K562 (cell line): ENCODE measurements around the gene ACAP2. TPM values are rescaled to one million over a fixed set of nuclear protein-coding genes. Genes with fewer than 3 reads are reported as not detected.

Experiments
- CCNT2 ChIP-seq: IDR thresholded peaks from 2 replicates; pipeline ENCODE4 v1.6.1; 2011; ENCODE audit warnings: borderline replicate concordance, low read depth, mild to moderate bottlenecking, moderate library complexity, mixed read lengths, low read length; ENCODE audit not compliant: insufficient read length; ENCODE audit errors: extremely low read depth
- CEBPG ChIP-seq, 3 experiments: fragments of 200-800 bp in 1 of 3; sonication (Bioruptor generic) in 1 of 3; sonication (generic) in 1 of 3; formaldehyde crosslinking in 1 of 3; IDR thresholded peaks in 2 of 3; conservative IDR thresholded peaks in 1 of 3; 2 replicates each; pipeline versions ENCODE4 v1.6.1 to v1.8.0; 2016 to 2022; ENCODE audit warnings: missing compliant biosample characterization in 2 of 3, missing genetic modification characterization in 2 of 3, mild to moderate bottlenecking in 1 of 3, missing genetic modification reagents in 1 of 3
- CTBP1 ChIP-seq: fragments of 450-650 bp; IDR thresholded peaks from 2 replicates; pipeline ENCODE4 v1.6.1; 2016; ENCODE audit warnings: borderline replicate concordance
- CXXC5 ChIP-seq: fragments of 250-450 bp; sonication (Bioruptor Pico); IDR thresholded peaks from 2 replicates; pipeline ENCODE4 v1.8.0; 2022; ENCODE audit warnings: inconsistent platforms, mild to moderate bottlenecking, moderate library complexity
- ELF1 ChIP-seq: fragments of 200-800 bp; sonication (Bioruptor generic); IDR thresholded peaks from 2 replicates; pipeline ENCODE4 v1.6.1; 2016; ENCODE audit warnings: missing genetic modification characterization, missing compliant biosample characterization
- HDAC1 ChIP-seq, 2 experiments: fragments of 450-650 bp; IDR thresholded peaks; 2 replicates each; pipeline ENCODE4 v1.6.1; 2016 to 2017; ENCODE audit warnings: inconsistent platforms in 1 of 2, mild to moderate bottlenecking in 1 of 2, moderate library complexity in 1 of 2
- HDGF ChIP-seq: fragments of 450-650 bp; IDR thresholded peaks from 2 replicates; pipeline ENCODE4 v1.6.1; 2016
- HMGN3 ChIP-seq: IDR thresholded peaks from 2 replicates; pipeline ENCODE4 v1.6.1; 2011; ENCODE audit warnings: borderline replicate concordance, low read depth, mild to moderate bottlenecking, mixed read lengths, low read length; ENCODE audit not compliant: insufficient read length; ENCODE audit errors: extremely low read depth
- MAZ ChIP-seq, 2 experiments: fragments of 450-650 bp in 1 of 2; sonication (generic) in 1 of 2; formaldehyde crosslinking; IDR thresholded peaks in 1 of 2; conservative IDR thresholded peaks in 1 of 2; 2 replicates each; pipeline versions ENCODE4 v1.4.0 to v1.5.0; 2020; ENCODE audit warnings: mild to moderate bottlenecking in 1 of 2, missing genetic modification reagents in 1 of 2
- RBM17 ChIP-seq: fragments of 200-400 bp; formaldehyde crosslinking; IDR thresholded peaks from 2 replicates; pipeline ENCODE4 v1.6.1; 2017; ENCODE audit warnings: low read depth, mild to moderate bottlenecking, low read length, borderline replicate concordance
- RBM25 ChIP-seq: fragments of 200-400 bp; formaldehyde crosslinking; IDR thresholded peaks from 2 replicates; pipeline ENCODE4 v1.6.1; 2018; ENCODE audit warnings: low read length, low read depth, moderate library complexity; ENCODE audit not compliant: severe bottlenecking
- XRCC3 ChIP-seq: fragments of 450-650 bp; IDR thresholded peaks from 2 replicates; pipeline ENCODE4 v1.6.1; 2017; ENCODE audit warnings: mild to moderate bottlenecking, moderate library complexity
- polyA plus RNA-seq, 8 experiments: library from polyadenylated mRNA; depleted of rRNA in 4 of 8; stranded (reverse) in 5 of 8; unstranded in 3 of 8; fragments of >200 nt; fragmentation: Nextera tagmentation in 2 of 8; fragmentation: Illumina TruSeq in 1 of 8; extraction: Ambion mirVana in 2 of 8; extraction: Trizol in 1 of 8; gene quantifications; 2 replicates each; pipeline versions ENCODE4 v1.2.1 to v1.2.3, GENCODE V29; 2011 to 2014; ENCODE audit warnings: inconsistent platforms in 1 of 8, missing spikeins in 1 of 8
- total RNA-seq, 7 experiments: library from RNA; depleted of rRNA in 6 of 7; stranded (reverse); fragments of >200 nt in 6 of 7; fragmentation: Illumina TruSeq in 2 of 7; extraction: Trizol in 2 of 7; gene quantifications; 2 replicates each; pipeline versions ENCODE4 v1.2.1 to v1.2.3, GENCODE V29; 2011 to 2021; ENCODE audit warnings: low replicate concordance in 1 of 7
- TF ChIP-seq, protein P1 (sequence below), 2 experiments: IDR thresholded peaks; 2 replicates each; pipeline ENCODE4 v1.6.1; 2011; ENCODE audit warnings: borderline replicate concordance in 1 of 2, control low read depth in 1 of 2, low read depth in 1 of 2, low read length in 1 of 2, mild to moderate bottlenecking in 1 of 2, mixed read lengths in 1 of 2, moderate library complexity in 1 of 2; ENCODE audit not compliant: insufficient read depth in 1 of 2, insufficient read length in 1 of 2, poor library complexity in 1 of 2, severe bottlenecking in 1 of 2; ENCODE audit errors: extremely low read depth in 1 of 2
- TF ChIP-seq, protein P2 (sequence below): fragments of 450-650 bp; IDR thresholded peaks from one replicate; pipeline ENCODE4 v1.6.1; 2018; ENCODE audit warnings: mild to moderate bottlenecking, moderate library complexity; ENCODE audit not compliant: partially characterized antibody
- TF ChIP-seq, protein P3 (sequence below): fragments of 450-650 bp; IDR thresholded peaks from 2 replicates; pipeline ENCODE4 v1.6.1; 2016; ENCODE audit warnings: missing biosample characterization, missing genetic modification characterization
- TF ChIP-seq, protein P4 (sequence below): fragments of 250-450 bp; sonication (Bioruptor Pico); IDR thresholded peaks from 2 replicates; pipeline ENCODE4 v1.5.0; 2021; ENCODE audit warnings: mild to moderate bottlenecking, moderate library complexity
- TF ChIP-seq, protein P5 (sequence below): sonication (generic); formaldehyde crosslinking; IDR thresholded peaks from 2 replicates; pipeline ENCODE4 v1.8.0; 2023; ENCODE audit warnings: mild to moderate bottlenecking, missing genetic modification reagents

The ACAP2 gene
- total and polyA plus RNA-seq, 9 of the 15 experiments (the other 6 are each of a cell fraction or from before 2014, with no cell fraction given), result 10.6 to 52.7 (median 34.4) TPM

DNA sequence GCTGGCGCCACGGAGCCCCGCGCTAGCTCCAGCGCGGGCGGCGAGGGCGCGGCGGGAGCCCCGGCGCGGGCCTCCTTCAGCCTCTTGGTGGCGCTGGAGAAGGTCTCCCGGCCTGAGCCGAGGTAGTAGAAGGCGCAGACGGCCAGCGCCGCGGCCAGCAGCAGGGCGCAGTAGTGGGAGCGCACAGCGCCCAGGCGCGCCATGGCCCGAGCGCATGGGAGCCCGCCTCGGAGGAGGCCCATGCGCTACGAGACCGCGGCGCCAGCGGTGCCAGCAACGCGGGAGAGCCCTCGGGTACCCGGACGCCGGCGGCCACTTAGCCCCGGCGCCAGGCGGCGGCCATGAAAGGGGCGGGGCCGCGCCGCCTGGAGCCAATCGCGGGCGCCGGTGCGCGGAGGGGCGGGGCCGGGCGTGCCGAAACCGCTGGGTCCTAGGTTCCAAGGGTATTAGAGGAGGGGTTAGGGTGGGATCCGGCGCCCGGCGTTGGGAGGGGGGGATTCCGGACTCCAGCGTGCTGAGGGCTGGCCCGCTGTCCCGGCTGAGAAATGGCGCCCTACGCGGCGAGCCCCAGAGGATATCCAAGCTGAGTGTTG is 171.9 kb downstream of the ACAP2 start, which contains the start of gene XXYLT1 (continued):
- TF ChIP-seq RBM25, result peak; percentile 77
- TF ChIP-seq CCNT2, result peak; percentile 45
- no peak for TF ChIP-seq XRCC3
- peak; percentile 77; the same call in 1 of the 2 replicates for TF ChIP-seq CXXC5 (CRISPR knock-in tag)
- TF ChIP-seq, protein P1, sequence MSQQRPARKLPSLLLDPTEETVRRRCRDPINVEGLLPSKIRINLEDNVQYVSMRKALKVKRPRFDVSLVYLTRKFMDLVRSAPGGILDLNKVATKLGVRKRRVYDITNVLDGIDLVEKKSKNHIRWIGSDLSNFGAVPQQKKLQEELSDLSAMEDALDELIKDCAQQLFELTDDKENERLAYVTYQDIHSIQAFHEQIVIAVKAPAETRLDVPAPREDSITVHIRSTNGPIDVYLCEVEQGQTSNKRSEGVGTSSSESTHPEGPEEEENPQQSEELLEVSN (IDR thresholded peaks at IDR 0.05; ENCODE audit: borderline replicate concordance in 1 of 2, extremely low read depth in 1 of 2, insufficient read depth in 1 of 2, insufficient read length in 1 of 2, low read depth in 1 of 2, low read length in 1 of 2, poor library complexity in 1 of 2, severe bottlenecking in 1 of 2), result peak; percentile 8 to 92
- TF ChIP-seq, protein P2, sequence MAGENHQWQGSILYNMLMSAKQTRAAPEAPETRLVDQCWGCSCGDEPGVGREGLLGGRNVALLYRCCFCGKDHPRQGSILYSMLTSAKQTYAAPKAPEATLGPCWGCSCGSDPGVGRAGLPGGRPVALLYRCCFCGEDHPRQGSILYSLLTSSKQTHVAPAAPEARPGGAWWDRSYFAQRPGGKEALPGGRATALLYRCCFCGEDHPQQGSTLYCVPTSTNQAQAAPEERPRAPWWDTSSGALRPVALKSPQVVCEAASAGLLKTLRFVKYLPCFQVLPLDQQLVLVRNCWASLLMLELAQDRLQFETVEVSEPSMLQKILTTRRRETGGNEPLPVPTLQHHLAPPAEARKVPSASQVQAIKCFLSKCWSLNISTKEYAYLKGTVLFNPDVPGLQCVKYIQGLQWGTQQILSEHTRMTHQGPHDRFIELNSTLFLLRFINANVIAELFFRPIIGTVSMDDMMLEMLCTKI, result no peak
- no peak for TF ChIP-seq CEBPG (CRISPR knock-in tag; IDR thresholded peaks at IDR 0.05)
- no peak for TF ChIP-seq CEBPG (tag; conservative IDR thresholded peaks at IDR 0.05 in 1 of 2, IDR thresholded peaks at IDR 0.05 in 1 of 2)
- no peak for TF ChIP-seq HDGF
- TF ChIP-seq HMGN3, result peak; percentile 84
- TF ChIP-seq ELF1 (tag), result peak; percentile 53; the same call in 1 of the 2 replicates
- TF ChIP-seq, protein P3, sequence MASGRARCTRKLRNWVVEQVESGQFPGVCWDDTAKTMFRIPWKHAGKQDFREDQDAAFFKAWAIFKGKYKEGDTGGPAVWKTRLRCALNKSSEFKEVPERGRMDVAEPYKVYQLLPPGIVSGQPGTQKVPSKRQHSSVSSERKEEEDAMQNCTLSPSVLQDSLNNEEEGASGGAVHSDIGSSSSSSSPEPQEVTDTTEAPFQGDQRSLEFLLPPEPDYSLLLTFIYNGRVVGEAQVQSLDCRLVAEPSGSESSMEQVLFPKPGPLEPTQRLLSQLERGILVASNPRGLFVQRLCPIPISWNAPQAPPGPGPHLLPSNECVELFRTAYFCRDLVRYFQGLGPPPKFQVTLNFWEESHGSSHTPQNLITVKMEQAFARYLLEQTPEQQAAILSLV (tag), result no peak
- TF ChIP-seq, protein P4, sequence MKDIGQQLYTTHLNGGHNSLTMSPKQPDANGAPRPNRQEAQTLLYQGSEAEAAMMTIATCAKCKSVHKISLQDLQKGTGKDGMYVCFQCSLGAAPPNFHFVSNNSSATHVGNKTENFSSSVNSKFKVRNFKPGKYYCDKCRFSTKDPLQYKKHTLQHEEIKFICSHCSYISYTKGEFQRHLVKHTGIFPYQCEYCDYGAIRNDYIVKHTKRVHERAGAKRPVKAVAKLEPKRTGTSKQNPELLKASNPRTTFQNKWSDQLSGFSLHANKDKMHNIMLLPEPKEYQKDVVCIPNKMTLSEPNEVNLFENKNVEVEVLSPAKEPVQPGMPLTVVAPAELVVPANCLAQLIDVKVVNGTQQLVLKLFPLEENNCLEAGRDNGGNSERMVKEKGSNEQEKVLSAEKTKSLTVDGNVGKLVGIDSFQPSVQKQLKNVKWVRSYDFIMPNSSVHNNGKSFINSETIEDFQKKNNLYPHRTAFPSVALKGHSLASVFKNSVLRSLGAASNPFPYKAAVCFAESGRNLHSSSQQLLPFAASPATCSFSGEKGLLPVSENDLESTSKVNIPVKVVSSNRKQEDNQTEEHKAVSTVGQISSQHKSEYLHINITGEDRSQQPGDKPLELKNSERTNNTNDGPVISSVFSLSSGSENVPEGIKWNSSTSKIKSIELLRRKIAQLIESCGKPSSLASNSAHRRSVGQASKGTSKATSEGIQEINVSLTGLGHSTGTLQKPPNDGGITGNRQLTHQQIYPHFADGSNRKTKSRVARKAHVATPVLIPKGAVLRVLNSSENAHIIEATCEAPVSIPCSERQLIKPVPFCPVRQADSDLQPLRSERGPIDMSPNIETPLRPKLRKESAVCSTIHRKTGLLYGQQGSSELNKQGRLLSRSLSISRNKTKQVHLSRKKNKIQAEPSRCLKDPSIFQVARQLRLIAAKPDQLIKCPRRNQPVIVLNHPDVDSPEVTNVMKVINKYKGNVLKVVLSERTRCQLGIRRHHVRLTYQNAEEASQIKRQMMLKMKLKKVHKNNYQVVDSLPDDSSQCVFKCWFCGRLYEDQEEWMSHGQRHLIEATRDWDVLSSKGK (CRISPR knock-in tag), result no peak
- TF ChIP-seq CTBP1, result peak; percentile 82
- 0 out of 4 replicates have a peak, but pooled peaks of 1 of the 2 experiments have one; percentile 2 for TF ChIP-seq MAZ (CRISPR knock-in tag; conservative IDR thresholded peaks at IDR 0.05 in 1 of 2, IDR thresholded peaks at IDR 0.05 in 1 of 2)
- TF ChIP-seq, protein P5, sequence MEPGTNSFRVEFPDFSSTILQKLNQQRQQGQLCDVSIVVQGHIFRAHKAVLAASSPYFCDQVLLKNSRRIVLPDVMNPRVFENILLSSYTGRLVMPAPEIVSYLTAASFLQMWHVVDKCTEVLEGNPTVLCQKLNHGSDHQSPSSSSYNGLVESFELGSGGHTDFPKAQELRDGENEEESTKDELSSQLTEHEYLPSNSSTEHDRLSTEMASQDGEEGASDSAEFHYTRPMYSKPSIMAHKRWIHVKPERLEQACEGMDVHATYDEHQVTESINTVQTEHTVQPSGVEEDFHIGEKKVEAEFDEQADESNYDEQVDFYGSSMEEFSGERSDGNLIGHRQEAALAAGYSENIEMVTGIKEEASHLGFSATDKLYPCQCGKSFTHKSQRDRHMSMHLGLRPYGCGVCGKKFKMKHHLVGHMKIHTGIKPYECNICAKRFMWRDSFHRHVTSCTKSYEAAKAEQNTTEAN (CRISPR knock-in tag), result no peak; the same call in 1 of the 2 replicates
- TF ChIP-seq HDAC1 (IDR thresholded peaks at IDR 0.05), result 0 out of 4 replicates have a peak, but pooled peaks of 1 of the 2 experiments have one; percentile 5
- no peak for TF ChIP-seq RBM17
